ENCODE data around the gene AP5S1.

AP5S1 gene

DNA sequence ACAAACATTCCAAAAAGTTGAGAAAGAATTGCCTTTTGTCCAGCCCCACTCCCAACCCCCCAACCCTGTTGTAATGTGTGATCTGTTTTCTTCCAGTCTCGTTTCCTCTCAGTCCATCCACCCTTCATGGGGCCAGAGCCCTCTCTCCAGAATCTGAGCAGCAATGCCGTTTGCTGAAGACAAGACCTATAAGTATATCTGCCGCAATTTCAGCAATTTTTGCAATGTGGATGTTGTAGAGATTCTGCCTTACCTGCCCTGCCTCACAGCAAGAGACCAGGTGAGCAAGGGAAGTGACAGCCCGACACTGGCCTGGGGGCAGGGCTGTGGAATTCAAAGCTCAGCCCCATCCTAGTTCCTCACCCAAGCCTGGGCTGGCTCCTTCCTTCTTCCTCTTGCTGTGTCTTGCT is 34.1 kb downstream of the AP5S1 start (continued):
- TF ChIP-seq, protein P1, sequence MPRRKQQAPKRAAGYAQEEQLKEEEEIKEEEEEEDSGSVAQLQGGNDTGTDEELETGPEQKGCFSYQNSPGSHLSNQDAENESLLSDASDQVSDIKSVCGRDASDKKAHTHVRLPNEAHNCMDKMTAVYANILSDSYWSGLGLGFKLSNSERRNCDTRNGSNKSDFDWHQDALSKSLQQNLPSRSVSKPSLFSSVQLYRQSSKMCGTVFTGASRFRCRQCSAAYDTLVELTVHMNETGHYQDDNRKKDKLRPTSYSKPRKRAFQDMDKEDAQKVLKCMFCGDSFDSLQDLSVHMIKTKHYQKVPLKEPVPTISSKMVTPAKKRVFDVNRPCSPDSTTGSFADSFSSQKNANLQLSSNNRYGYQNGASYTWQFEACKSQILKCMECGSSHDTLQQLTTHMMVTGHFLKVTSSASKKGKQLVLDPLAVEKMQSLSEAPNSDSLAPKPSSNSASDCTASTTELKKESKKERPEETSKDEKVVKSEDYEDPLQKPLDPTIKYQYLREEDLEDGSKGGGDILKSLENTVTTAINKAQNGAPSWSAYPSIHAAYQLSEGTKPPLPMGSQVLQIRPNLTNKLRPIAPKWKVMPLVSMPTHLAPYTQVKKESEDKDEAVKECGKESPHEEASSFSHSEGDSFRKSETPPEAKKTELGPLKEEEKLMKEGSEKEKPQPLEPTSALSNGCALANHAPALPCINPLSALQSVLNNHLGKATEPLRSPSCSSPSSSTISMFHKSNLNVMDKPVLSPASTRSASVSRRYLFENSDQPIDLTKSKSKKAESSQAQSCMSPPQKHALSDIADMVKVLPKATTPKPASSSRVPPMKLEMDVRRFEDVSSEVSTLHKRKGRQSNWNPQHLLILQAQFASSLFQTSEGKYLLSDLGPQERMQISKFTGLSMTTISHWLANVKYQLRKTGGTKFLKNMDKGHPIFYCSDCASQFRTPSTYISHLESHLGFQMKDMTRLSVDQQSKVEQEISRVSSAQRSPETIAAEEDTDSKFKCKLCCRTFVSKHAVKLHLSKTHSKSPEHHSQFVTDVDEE (CRISPR knock-in tag; IDR thresholded peaks at IDR 0.05): no peak

DNA sequence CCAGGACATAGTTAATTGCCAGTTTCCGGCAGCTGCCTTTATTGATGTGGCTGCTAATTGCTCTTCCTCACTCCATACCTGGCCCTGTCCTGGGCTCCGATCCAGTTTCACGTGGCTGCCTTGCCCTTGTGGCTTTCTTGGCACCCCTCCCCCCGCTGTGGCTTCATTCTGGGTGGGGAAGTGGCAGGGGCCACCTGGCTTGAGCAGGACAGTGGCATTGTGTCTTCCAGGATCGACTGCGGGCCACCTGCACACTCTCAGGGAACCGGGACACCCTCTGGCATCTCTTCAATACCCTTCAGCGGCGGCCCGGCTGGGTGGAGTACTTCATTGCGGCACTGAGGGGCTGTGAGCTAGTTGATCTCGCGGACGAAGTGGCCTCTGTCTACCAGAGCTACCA is 37.1 kb downstream of the AP5S1 start:
- no peak for ATAC-seq
- TF ChIP-seq SNAI2 (CRISPR knock-in tag; IDR thresholded peaks at IDR 0.05) (no peak), ZFP30 (CRISPR knock-in tag; IDR thresholded peaks at IDR 0.05) (no peak), ISL1 (CRISPR knock-in tag; IDR thresholded peaks at IDR 0.05) (no peak)

DNA sequence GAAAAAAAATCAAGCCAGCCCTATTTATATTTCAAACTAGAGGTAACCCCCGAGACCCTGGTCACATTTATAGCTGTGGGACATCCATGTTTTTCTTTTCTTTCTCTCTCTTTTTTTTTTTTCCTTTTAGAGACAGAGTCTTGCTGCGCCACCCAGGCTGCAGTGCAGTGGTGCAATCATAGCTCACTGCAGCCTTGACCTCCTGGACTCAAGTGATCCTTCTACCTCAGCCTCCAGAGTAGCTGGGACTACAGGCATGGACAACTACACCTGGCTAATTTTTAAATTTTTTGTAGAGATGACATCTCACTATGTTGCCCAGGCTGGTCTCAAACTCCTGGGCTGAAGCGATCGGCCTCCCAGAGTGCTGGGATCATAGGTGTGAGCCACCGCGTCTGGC is 38.3 kb downstream of the AP5S1 start:
- ATAC-seq: no peak
- TF ChIP-seq ZFP30 (CRISPR knock-in tag; IDR thresholded peaks at IDR 0.05) (no peak), SNAI2 (CRISPR knock-in tag; IDR thresholded peaks at IDR 0.05) (no peak), ARNTL (CRISPR knock-in tag; IDR thresholded peaks at IDR 0.05; ENCODE audit: borderline replicate concordance, low read depth) (no peak), TOX (CRISPR knock-in tag; IDR thresholded peaks at IDR 0.05; ENCODE audit: borderline replicate concordance) (no peak), ZFP3 (CRISPR knock-in tag; IDR thresholded peaks at IDR 0.05) (no peak), PPARA (CRISPR knock-in tag; IDR thresholded peaks at IDR 0.05; ENCODE audit: borderline replicate concordance) (no peak), GLIS3 (CRISPR knock-in tag; IDR thresholded peaks at IDR 0.05) (no peak), ZNF565 (CRISPR knock-in tag; conservative IDR thresholded peaks at IDR 0.05; ENCODE audit: low read depth) (no peak), ZNF70 (CRISPR knock-in tag; IDR thresholded peaks at IDR 0.05) (no peak), RARB (CRISPR knock-in tag; IDR thresholded peaks at IDR 0.05) (no peak), ISL1 (CRISPR knock-in tag; IDR thresholded peaks at IDR 0.05) (no peak), ZNF8 (CRISPR knock-in tag; IDR thresholded peaks at IDR 0.05) (no peak)
- TF ChIP-seq, protein P2, sequence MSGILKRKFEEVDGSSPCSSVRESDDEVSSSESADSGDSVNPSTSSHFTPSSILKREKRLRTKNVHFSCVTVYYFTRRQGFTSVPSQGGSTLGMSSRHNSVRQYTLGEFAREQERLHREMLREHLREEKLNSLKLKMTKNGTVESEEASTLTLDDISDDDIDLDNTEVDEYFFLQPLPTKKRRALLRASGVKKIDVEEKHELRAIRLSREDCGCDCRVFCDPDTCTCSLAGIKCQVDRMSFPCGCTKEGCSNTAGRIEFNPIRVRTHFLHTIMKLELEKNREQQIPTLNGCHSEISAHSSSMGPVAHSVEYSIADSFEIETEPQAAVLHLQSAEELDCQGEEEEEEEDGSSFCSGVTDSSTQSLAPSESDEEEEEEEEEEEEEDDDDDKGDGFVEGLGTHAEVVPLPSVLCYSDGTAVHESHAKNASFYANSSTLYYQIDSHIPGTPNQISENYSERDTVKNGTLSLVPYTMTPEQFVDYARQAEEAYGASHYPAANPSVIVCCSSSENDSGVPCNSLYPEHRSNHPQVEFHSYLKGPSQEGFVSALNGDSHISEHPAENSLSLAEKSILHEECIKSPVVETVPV (CRISPR knock-in tag; IDR thresholded peaks at IDR 0.05): no peak
- TF ChIP-seq, protein P3, sequence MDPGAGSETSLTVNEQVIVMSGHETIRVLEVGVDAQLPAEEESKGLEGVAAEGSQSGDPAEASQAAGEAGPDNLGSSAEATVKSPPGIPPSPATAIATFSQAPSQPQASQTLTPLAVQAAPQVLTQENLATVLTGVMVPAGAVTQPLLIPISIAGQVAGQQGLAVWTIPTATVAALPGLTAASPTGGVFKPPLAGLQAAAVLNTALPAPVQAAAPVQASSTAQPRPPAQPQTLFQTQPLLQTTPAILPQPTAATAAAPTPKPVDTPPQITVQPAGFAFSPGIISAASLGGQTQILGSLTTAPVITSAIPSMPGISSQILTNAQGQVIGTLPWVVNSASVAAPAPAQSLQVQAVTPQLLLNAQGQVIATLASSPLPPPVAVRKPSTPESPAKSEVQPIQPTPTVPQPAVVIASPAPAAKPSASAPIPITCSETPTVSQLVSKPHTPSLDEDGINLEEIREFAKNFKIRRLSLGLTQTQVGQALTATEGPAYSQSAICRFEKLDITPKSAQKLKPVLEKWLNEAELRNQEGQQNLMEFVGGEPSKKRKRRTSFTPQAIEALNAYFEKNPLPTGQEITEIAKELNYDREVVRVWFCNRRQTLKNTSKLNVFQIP (CRISPR knock-in tag; IDR thresholded peaks at IDR 0.05; ENCODE audit: borderline replicate concordance, low read depth): no peak
- TF ChIP-seq, protein P4, sequence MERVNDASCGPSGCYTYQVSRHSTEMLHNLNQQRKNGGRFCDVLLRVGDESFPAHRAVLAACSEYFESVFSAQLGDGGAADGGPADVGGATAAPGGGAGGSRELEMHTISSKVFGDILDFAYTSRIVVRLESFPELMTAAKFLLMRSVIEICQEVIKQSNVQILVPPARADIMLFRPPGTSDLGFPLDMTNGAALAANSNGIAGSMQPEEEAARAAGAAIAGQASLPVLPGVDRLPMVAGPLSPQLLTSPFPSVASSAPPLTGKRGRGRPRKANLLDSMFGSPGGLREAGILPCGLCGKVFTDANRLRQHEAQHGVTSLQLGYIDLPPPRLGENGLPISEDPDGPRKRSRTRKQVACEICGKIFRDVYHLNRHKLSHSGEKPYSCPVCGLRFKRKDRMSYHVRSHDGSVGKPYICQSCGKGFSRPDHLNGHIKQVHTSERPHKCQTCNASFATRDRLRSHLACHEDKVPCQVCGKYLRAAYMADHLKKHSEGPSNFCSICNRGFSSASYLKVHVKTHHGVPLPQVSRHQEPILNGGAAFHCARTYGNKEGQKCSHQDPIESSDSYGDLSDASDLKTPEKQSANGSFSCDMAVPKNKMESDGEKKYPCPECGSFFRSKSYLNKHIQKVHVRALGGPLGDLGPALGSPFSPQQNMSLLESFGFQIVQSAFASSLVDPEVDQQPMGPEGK (CRISPR knock-in tag; IDR thresholded peaks at IDR 0.05; ENCODE audit: borderline replicate concordance): no peak
- TF ChIP-seq, protein P5, sequence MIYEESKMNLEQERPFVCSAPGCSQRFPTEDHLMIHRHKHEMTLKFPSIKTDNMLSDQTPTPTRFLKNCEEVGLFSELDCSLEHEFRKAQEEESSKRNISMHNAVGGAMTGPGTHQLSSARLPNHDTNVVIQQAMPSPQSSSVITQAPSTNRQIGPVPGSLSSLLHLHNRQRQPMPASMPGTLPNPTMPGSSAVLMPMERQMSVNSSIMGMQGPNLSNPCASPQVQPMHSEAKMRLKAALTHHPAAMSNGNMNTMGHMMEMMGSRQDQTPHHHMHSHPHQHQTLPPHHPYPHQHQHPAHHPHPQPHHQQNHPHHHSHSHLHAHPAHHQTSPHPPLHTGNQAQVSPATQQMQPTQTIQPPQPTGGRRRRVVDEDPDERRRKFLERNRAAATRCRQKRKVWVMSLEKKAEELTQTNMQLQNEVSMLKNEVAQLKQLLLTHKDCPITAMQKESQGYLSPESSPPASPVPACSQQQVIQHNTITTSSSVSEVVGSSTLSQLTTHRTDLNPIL (CRISPR knock-in tag; IDR thresholded peaks at IDR 0.05; ENCODE audit: low read depth): no peak

DNA sequence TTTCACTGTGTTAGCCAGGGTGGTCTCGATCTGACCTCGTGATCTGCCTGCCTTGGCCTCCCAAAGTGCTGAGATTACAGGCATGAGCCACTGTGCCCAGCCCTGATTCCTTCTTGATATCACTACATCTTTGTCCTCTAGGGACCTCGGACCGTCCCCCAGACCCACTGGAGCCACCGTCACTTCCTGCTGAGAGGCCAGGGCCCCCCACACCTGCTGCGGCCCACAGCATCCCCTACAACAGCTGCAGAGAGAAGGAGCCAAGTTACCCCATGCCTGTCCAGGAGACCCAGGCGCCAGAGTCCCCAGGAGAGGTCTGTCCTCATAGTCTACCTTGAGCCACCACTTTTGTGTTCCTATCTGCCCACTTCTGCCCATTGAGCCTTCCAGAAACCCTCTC is 40.8 kb downstream of the AP5S1 start:
- TF ChIP-seq TCF4 (CRISPR knock-in tag; IDR thresholded peaks at IDR 0.05; ENCODE audit: borderline replicate concordance) (no peak), ZC3H10 (CRISPR knock-in tag; IDR thresholded peaks at IDR 0.05) (no peak), ZFP3 (CRISPR knock-in tag; IDR thresholded peaks at IDR 0.05) (no peak), ISL1 (CRISPR knock-in tag; IDR thresholded peaks at IDR 0.05) (no peak)
- TF ChIP-seq, protein P3 (CRISPR knock-in tag; IDR thresholded peaks at IDR 0.05; ENCODE audit: borderline replicate concordance, low read depth): no peak
- ATAC-seq: no peak
